Measurements from ENCODE around the gene RELT.

RELT gene

DNA sequence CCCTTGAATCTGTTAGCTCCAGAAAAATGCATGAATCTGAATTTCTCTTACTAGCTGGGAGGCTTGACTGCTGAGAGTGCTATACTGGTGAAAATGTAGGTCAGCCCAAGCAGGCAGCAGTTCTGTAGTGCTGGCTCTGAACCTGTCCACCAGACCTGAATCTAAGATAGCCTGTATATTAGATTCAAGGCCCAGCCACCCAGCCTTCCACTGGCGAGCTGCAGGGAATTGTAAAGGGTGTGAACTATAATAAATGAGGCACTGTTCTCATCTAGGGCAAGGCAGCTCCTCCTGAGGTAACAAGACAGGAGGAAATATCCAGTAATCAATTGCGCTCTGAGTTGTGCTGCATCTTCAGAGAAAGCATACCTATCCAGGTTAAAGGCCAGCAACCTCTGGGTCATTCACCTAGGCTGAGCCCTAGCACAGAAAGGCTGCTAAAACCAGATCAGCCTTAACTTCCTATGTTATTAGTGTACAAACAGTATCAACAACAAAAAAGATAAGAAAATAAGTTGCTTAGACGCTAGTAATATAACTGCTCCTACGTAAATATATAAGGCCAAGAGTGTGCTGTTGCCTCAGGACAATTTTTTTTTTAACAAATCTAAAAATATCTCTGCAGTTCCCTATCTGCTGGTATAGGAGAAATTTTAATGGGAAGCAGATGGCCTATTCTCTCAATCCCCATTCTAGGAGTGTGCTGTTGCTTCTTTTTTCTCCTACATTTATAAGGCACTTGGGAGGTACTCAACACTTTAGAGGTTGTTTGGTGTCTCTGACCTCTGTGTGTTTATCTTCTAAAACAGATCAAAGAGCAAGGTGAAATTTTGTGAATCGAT lies 63.0 kb downstream of the RELT start:
- no peak for DNase-seq (ENCODE audit: low read depth)

DNA sequence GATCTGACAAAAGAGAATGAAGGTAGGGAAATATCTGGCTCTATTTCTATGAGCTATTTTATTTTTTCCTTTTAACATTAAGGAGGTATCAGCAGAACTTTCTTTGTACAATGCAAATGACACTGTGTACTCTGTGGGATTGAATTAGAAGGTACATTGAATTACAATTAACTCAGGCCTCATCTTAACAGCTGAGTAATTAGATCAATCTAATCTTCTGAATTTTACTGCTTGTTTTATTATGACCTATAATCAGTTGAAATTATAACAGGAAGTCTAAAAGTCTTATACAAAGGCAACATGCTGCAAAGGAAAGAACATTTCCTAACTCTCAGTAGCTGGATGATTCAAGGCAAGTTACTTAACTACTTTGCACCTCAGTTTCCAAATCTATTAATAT lies 69.8 kb downstream of the RELT start:
- DNase-seq (ENCODE audit: low read depth), result no peak

- DNase-seq (ENCODE audit: low read depth), result no peak
Measured at GRCh38 chr11:73446766-73447165, 70.6 kb downstream of the RELT start.
